ENCODE data around the gene KIRREL3.

Gene KIRREL3

DNA sequence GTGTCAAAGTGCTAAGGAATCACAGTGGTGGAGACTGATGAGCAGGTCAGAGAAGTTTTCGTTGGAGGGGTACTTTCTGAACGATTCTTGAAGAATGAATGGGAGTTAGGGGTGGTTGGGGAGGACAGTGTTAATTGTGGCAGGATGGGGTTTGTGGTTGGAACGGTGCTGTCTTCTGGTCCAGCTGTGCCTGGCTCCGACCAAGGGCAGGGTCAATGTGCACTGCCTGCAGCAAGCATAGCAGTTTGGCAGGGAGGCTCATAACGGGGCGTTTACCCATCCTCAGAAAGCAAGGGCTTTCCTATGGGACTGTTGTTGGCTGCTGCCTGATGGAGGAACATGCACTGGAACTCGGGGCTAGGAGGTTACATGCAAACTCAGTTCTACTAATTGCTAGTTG lies 265.8 kb downstream of the KIRREL3 start:
- no peak overlapping the region for H3K27ac ChIP-seq
- TF ChIP-seq ZFX (IDR thresholded peaks at IDR 0.05) (no peak), CTCF (conservative IDR thresholded peaks at IDR 0.05) (no peak)

- no peak for TF ChIP-seq ZFX (IDR thresholded peaks at IDR 0.05)
- no peak for TF ChIP-seq CTCF (conservative IDR thresholded peaks at IDR 0.05)
- H3K27ac ChIP-seq, result no peak overlapping the region
Observed at GRCh38 chr11:126733685-126734084, 266.9 kb downstream of the KIRREL3 start.

- no peak for TF ChIP-seq ZFX (IDR thresholded peaks at IDR 0.05)
- no peak overlapping the region for H3K27ac ChIP-seq
Observed at GRCh38 chr11:126732981-126733380, 267.6 kb downstream of the KIRREL3 start.

GRCh38 chr11:126731576-126732142 lies 268.9 kb downstream of the KIRREL3 start:
- TF ChIP-seq ZFX (IDR thresholded peaks at IDR 0.05), result no peak
- no peak for TF ChIP-seq CTCF (conservative IDR thresholded peaks at IDR 0.05)
- H3K27ac ChIP-seq, result no peak overlapping the region

GRCh38 chr11:126727381-126727780 lies 273.2 kb downstream of the KIRREL3 start:
- TF ChIP-seq CTCF (conservative IDR thresholded peaks at IDR 0.05) (no peak), ZFX (IDR thresholded peaks at IDR 0.05) (no peak)
- H3K27ac ChIP-seq, result no peak overlapping the region

GRCh38 chr11:126725521-126725920 lies 275.0 kb downstream of the KIRREL3 start:
- peak overlapping the region; percentile 24; the same call in 1 of the 2 replicates for H3K27ac ChIP-seq
- TF ChIP-seq ZFX (IDR thresholded peaks at IDR 0.05) (no peak), CTCF (conservative IDR thresholded peaks at IDR 0.05) (no peak)

DNA sequence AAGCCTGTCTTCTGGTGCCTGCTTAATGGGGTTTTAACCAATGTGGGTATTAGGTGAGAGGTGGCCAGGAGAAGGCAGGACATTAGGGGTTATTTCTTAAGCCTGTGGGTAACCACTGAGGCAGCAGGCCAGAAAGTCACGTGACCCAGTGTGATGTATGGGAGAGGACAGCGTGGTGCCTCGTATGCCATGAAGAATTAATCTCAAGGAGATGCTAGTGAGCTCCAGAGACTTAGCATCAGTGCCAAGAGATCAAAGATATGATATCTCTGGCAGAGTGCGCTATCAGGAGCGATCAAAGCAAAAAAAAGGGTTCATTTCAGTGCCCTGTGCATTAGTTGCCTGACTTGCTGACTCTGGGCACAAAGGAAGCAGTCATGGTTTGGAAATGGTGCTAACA lies 275.5 kb downstream of the KIRREL3 start:
- TF ChIP-seq ZFX (IDR thresholded peaks at IDR 0.05) (no peak), CTCF (conservative IDR thresholded peaks at IDR 0.05) (no peak)
- peak overlapping the region; percentile 24; the same call in 1 of the 2 replicates for H3K27ac ChIP-seq

DNA sequence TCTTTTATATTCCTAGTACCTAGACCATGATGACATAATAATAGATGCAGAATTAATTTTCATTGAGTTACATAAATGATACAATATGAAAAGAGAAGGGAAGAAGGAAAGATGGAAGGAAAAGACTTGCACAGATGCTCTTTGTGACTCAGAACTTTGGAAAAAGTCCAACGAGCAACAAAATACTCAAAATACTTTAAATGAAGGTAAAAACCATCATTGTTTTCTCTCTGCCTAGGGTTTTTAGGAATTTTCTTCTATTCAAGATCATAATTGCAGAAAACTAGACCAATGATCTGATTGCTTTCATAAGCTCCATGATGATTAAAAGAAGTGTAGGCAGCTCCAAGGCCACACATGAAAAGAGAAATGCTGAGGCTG lies 276.9 kb downstream of the KIRREL3 start:
- TF ChIP-seq CTCF (conservative IDR thresholded peaks at IDR 0.05) (no peak), ZFX (IDR thresholded peaks at IDR 0.05) (no peak)

More for the DNA sequence above, 276.9 kb downstream of the KIRREL3 start:
- no peak overlapping the region for H3K27ac ChIP-seq
